ENCODE results near the gene PUSL1. TPM values are rescaled to one million over a fixed set of nuclear protein-coding genes. Genes with fewer than 3 reads are reported as not detected.

PUSL1 gene
- total and polyA plus RNA-seq, 2 experiments from 2014 or later, result 41.5 to 55.8 TPM

DNA sequence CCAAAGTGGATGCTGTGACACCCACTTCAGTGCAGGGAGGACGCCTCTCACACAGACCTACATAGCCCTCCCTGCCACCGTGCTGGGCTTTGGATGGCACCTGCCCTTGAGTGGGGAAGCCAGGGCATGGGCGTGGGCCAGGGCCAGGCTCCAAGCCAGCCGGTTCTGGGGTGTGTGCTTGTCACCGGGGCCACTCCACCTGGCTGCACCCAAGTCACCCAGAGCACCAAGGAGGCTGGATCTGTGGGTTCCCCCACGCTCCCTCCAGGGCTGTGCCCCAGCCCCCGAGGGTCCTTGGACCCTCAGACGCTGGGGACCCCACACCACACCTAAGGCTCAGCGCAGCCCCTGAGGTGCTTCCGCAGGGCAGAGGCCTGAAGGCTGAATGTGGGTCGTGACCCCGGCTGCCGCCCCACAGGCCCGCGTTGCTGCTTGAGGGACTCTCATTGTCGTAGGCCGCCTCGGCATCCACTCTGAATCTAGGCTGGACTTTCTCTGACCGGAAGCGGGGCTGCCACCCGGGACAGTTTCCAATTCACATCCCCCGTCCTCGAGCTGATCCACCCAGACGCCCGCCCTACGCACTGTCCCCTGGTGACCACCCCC is 48.5 kb downstream of the PUSL1 start (continued):
- TF ChIP-seq, protein P1, sequence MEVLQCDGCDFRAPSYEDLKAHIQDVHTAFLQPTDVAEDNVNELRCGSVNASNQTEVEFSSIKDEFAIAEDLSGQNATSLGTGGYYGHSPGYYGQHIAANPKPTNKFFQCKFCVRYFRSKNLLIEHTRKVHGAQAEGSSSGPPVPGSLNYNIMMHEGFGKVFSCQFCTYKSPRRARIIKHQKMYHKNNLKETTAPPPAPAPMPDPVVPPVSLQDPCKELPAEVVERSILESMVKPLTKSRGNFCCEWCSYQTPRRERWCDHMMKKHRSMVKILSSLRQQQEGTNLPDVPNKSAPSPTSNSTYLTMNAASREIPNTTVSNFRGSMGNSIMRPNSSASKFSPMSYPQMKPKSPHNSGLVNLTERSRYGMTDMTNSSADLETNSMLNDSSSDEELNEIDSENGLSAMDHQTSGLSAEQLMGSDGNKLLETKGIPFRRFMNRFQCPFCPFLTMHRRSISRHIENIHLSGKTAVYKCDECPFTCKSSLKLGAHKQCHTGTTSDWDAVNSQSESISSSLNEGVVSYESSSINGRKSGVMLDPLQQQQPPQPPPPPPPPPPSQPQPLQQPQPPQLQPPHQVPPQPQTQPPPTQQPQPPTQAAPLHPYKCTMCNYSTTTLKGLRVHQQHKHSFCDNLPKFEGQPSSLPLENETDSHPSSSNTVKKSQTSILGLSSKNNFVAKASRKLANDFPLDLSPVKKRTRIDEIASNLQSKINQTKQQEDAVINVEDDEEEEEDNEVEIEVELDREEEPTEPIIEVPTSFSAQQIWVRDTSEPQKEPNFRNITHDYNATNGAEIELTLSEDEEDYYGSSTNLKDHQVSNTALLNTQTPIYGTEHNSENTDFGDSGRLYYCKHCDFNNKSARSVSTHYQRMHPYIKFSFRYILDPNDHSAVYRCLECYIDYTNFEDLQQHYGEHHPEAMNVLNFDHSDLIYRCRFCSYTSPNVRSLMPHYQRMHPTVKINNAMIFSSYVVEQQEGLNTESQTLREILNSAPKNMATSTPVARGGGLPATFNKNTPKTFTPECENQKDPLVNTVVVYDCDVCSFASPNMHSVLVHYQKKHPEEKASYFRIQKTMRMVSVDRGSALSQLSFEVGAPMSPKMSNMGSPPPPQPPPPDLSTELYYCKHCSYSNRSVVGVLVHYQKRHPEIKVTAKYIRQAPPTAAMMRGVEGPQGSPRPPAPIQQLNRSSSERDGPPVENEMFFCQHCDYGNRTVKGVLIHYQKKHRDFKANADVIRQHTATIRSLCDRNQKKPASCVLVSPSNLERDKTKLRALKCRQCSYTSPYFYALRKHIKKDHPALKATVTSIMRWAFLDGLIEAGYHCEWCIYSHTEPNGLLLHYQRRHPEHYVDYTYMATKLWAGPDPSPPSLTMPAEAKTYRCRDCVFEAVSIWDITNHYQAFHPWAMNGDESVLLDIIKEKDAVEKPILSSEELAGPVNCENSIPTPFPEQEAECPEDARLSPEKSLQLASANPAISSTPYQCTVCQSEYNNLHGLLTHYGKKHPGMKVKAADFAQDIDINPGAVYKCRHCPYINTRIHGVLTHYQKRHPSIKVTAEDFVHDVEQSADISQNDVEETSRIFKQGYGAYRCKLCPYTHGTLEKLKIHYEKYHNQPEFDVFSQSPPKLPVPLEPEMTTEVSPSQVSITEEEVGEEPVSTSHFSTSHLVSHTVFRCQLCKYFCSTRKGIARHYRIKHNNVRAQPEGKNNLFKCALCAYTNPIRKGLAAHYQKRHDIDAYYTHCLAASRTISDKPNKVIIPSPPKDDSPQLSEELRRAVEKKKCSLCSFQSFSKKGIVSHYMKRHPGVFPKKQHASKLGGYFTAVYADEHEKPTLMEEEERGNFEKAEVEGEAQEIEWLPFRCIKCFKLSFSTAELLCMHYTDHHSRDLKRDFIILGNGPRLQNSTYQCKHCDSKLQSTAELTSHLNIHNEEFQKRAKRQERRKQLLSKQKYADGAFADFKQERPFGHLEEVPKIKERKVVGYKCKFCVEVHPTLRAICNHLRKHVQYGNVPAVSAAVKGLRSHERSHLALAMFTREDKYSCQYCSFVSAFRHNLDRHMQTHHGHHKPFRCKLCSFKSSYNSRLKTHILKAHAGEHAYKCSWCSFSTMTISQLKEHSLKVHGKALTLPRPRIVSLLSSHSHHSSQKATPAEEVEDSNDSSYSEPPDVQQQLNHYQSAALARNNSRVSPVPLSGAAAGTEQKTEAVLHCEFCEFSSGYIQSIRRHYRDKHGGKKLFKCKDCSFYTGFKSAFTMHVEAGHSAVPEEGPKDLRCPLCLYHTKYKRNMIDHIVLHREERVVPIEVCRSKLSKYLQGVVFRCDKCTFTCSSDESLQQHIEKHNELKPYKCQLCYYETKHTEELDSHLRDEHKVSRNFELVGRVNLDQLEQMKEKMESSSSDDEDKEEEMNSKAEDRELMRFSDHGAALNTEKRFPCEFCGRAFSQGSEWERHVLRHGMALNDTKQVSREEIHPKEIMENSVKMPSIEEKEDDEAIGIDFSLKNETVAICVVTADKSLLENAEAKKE (CRISPR knock-in tag; IDR thresholded peaks at IDR 0.05), result no peak

DNA sequence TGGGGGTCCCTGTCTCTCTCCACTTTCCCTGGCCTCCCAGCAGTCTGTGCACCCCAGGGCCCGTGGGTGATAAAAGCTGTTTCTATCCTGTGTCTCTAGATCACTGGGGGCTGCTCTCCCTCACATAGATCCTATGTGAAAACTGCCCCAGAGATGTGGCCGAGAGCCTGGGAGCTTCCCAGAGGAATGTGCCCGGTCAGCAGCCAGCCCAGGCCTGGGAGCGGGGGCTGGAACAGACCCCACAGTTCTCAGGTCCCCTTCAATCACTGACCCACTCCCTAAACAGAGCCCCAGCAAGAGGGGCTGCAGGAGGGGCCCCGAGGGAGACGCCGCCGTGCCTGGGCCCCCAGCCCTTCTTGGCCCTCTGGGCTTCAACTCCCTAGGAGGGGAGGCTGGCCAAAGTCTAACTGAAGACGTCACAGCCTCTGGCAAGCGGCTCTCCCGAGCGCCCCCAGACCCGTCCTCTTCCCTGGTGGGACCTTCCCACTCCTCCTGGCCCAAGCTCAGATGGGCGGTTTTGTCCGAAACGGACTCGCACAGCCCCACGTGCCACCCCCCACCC is 49.6 kb downstream of the PUSL1 start:
- peak overlapping the region; percentile 45; the same call in 1 of the 3 replicates for H3K4me3 Mint-ChIP-seq
- TF ChIP-seq, protein P2, sequence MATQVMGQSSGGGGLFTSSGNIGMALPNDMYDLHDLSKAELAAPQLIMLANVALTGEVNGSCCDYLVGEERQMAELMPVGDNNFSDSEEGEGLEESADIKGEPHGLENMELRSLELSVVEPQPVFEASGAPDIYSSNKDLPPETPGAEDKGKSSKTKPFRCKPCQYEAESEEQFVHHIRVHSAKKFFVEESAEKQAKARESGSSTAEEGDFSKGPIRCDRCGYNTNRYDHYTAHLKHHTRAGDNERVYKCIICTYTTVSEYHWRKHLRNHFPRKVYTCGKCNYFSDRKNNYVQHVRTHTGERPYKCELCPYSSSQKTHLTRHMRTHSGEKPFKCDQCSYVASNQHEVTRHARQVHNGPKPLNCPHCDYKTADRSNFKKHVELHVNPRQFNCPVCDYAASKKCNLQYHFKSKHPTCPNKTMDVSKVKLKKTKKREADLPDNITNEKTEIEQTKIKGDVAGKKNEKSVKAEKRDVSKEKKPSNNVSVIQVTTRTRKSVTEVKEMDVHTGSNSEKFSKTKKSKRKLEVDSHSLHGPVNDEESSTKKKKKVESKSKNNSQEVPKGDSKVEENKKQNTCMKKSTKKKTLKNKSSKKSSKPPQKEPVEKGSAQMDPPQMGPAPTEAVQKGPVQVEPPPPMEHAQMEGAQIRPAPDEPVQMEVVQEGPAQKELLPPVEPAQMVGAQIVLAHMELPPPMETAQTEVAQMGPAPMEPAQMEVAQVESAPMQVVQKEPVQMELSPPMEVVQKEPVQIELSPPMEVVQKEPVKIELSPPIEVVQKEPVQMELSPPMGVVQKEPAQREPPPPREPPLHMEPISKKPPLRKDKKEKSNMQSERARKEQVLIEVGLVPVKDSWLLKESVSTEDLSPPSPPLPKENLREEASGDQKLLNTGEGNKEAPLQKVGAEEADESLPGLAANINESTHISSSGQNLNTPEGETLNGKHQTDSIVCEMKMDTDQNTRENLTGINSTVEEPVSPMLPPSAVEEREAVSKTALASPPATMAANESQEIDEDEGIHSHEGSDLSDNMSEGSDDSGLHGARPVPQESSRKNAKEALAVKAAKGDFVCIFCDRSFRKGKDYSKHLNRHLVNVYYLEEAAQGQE (IDR thresholded peaks at IDR 0.05; ENCODE audit: unreplicated experiment), result no peak
- TF ChIP-seq NANOG (IDR thresholded peaks at IDR 0.05; ENCODE audit: borderline replicate concordance) (no peak), POLR2AphosphoS5 (IDR thresholded peaks at IDR 0.05; ENCODE audit: low read depth) (no peak), EZH2phosphoT487 (IDR thresholded peaks at IDR 0.05; ENCODE audit: unreplicated experiment) (no peak), ZNF114 (CRISPR knock-in tag; IDR thresholded peaks at IDR 0.05) (no peak), JUNB (IDR thresholded peaks at IDR 0.05; ENCODE audit: unreplicated experiment) (no peak), EZH2 (IDR thresholded peaks at IDR 0.05; ENCODE audit: low read depth, unreplicated experiment) (no peak), ZNF331 (CRISPR knock-in tag; IDR thresholded peaks at IDR 0.05; ENCODE audit: low read depth) (no peak), CREB1 (CRISPR knock-in tag; IDR thresholded peaks at IDR 0.05; ENCODE audit: low read depth) (no peak), STAT1 (IDR thresholded peaks at IDR 0.05; ENCODE audit: unreplicated experiment) (no peak)
- TF ChIP-seq, protein P3, sequence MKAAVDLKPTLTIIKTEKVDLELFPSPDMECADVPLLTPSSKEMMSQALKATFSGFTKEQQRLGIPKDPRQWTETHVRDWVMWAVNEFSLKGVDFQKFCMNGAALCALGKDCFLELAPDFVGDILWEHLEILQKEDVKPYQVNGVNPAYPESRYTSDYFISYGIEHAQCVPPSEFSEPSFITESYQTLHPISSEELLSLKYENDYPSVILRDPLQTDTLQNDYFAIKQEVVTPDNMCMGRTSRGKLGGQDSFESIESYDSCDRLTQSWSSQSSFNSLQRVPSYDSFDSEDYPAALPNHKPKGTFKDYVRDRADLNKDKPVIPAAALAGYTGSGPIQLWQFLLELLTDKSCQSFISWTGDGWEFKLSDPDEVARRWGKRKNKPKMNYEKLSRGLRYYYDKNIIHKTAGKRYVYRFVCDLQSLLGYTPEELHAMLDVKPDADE (IDR thresholded peaks at IDR 0.05), result no peak

More for the DNA sequence above, 49.6 kb downstream of the PUSL1 start:
- Histone ChIP-seq H2AFZ (no peak overlapping the region; the same call in 1 of the 2 replicates), H3K4me3 (peak overlapping the region; percentile 35; the same call in 1 of the 2 replicates), H4K20me1 (replicated peaks; ENCODE audit: insufficient read depth) (no peaks in the 10 kb centered on the region), H3F3A (replicated peaks; ENCODE audit: low read depth) (peaks cover 25% of the 10 kb centered on the region; the same call in 1 of the 2 replicates), H3K4me1 (ENCODE audit: insufficient read depth) (peaks cover 29% of the 10 kb centered on the region), H3K79me2 (replicated peaks; ENCODE audit: insufficient read depth) (no peaks in the 10 kb centered on the region), H3K36me3 (ENCODE audit: insufficient read depth) (no peaks in the 10 kb centered on the region), H3K4me2 (peak overlapping the region; percentile 69; the same call in 1 of the 2 replicates), H3K27ac (ENCODE audit: low read depth) (no peak overlapping the region), H3K27me3 (ENCODE audit: insufficient read depth) (peaks cover 26% of the 10 kb centered on the region), H3K9me2 (ENCODE audit: insufficient read depth) (no peaks in the 10 kb centered on the region)
- Mint-ChIP-seq H3K4me1 (peaks cover 33% of the 10 kb centered on the region), H3K36me3 (ENCODE audit: low read depth) (no peaks in the 10 kb centered on the region), H3K27me3 (ENCODE audit: insufficient read depth, low read depth, poor library complexity) (peaks cover 32% of the 10 kb centered on the region), H3K9me3 (no peaks in the 10 kb centered on the region; the same call in 2 of the 3 replicates), H3K27ac (peak overlapping the region; percentile 52; the same call in 1 of the 2 replicates)
- ATAC-seq (peak; percentile 0), DNase-seq (ENCODE audit: low spot score) (no peak)

Data from GM23338 (cell line).